ENCODE results near the gene ZRANB1.

GRCh38 chr10:124946945-124947344 is 5.0 kb downstream of the ZRANB1 start:
- TF ChIP-seq EZH2 (IDR thresholded peaks at IDR 0.05; ENCODE audit: borderline replicate concordance, low read length) (no peak), CTCF (conservative IDR thresholded peaks at IDR 0.05 in 1 of 2, IDR thresholded peaks at IDR 0.05 in 1 of 2; ENCODE audit: extremely low read depth in 1 of 2, insufficient read depth in 1 of 2, low read depth in 1 of 2, low read length in 2 of 2) (no peak)

Measured in mammary epithelial cell (primary cell).